Measurements from ENCODE around the gene LRRC72.

DNA sequence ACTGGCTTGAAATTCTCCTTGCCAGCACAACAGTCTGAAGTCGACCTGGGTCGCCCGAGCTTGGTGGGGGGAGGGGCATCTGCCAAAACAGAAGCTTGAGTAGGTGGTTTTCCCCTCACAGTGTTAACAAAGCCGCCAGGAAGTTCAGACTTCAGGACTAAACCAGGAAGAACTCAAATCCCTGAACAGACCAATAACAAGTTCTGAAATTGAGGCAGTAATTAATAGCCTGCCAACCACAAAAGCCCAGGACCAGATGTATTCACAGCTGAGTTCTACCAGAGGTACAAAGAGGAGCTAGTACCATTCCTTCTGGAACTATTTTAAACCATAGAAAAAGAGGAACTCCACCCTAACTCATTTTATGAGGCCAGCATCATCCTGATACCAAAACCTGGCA lies 45.3 kb downstream of the LRRC72 start:
- TF ChIP-seq, protein P1, sequence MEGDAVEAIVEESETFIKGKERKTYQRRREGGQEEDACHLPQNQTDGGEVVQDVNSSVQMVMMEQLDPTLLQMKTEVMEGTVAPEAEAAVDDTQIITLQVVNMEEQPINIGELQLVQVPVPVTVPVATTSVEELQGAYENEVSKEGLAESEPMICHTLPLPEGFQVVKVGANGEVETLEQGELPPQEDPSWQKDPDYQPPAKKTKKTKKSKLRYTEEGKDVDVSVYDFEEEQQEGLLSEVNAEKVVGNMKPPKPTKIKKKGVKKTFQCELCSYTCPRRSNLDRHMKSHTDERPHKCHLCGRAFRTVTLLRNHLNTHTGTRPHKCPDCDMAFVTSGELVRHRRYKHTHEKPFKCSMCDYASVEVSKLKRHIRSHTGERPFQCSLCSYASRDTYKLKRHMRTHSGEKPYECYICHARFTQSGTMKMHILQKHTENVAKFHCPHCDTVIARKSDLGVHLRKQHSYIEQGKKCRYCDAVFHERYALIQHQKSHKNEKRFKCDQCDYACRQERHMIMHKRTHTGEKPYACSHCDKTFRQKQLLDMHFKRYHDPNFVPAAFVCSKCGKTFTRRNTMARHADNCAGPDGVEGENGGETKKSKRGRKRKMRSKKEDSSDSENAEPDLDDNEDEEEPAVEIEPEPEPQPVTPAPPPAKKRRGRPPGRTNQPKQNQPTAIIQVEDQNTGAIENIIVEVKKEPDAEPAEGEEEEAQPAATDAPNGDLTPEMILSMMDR (IDR thresholded peaks at IDR 0.05) = no peak
- no peak for TF ChIP-seq POLR2AphosphoS5 (IDR thresholded peaks at IDR 0.05)

All from prostate gland (tissue), 2 donors.